HG03139 (cell line): ENCODE data around the gene CPN1.
"Not testable (repeated sequence)": the region's sequence is repeated elsewhere in the genome, so short reads cannot be mapped to it uniquely, and the experiment has no call there.

Experiments
- ATAC-seq: cut with Tn5 transposase; IDR thresholded peaks from one replicate; pipeline ENCODE4 v1.9.1; 2021; ENCODE audit not compliant: unreplicated experiment

The CPN1 gene

GRCh38 chr10:100081075-100082001 is at the start of gene CPN1:
Gene CPN1 (minus strand): TSS chr10:100081869. CDS start chr10:100081625, 244 bp downstream.
- no peak for ATAC-seq

- no peak for ATAC-seq
Measured at GRCh38 chr10:100130831-100131230, 49.2 kb upstream of the CPN1 start.

DNA sequence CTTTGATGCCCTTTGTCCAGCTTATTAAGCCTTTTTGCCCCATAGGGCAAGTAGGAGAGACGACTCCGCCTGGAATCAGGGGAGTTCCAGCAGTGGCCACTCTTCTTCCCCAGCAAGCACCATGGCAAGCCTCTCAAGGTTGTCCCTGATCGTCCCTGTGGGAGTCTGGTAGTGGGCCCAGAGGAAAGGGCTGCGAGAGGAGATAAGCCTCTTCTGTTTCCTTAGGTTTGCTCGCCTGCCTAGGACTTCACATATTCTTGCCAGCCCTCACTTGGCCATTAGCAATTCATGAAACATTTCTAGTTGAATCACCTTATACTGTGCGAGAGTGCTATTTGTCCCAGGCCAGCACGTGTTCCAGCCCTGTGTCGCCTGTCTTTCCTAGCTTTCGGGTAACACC is 47.8 kb upstream of the CPN1 start:
- no peak for ATAC-seq

- ATAC-seq = no peak
Measured at GRCh38 chr10:100128951-100129350, 47.3 kb upstream of the CPN1 start.

GRCh38 chr10:100125335-100125734 is 43.7 kb upstream of the CPN1 start:
- ATAC-seq = not testable (repeated sequence)

DNA sequence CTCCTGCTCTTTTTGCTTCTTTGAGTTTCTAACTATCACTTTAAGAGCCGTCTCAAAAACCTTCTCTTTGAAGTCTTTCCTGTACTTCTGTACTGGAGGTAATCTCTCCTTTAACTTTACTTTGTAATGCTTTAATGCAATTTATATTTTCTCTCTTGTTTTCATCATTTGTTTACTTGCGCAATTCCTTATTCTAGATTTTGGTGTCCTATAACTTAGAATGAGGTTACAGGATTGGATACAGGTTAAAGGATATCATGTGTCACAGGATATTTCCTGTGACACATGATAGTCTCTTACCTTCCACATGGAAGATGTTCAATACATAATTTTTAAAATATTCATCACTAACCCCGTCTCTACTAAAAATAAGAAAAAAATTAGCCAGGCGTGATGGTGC is 42.4 kb upstream of the CPN1 start:
- ATAC-seq = no peak

DNA sequence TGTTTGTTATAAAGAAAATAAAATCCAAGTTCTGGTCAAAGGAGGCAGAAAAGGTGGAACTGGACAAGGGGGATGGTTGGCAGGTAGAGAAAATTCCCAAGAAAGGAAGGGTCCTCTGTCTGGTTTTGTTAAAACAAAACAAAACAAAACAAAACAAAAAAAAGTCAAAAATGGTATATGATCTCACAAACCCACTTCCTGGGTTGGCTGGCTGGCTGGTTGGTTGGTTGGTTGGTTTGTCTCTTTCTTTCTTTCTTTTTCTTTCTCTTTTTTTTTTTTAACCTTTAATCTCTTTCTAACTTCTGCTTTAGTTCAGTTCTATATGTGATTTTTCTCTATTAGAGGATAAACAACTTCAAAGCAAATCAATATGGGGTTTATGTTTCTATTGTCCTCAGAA is 41.1 kb upstream of the CPN1 start:
- ATAC-seq = no peak

GRCh38 chr10:100120550-100120949 is 38.9 kb upstream of the CPN1 start:
- no peak for ATAC-seq

- no peak for ATAC-seq
Measured at GRCh38 chr10:100119726-100120125, 38.1 kb upstream of the CPN1 start.

DNA sequence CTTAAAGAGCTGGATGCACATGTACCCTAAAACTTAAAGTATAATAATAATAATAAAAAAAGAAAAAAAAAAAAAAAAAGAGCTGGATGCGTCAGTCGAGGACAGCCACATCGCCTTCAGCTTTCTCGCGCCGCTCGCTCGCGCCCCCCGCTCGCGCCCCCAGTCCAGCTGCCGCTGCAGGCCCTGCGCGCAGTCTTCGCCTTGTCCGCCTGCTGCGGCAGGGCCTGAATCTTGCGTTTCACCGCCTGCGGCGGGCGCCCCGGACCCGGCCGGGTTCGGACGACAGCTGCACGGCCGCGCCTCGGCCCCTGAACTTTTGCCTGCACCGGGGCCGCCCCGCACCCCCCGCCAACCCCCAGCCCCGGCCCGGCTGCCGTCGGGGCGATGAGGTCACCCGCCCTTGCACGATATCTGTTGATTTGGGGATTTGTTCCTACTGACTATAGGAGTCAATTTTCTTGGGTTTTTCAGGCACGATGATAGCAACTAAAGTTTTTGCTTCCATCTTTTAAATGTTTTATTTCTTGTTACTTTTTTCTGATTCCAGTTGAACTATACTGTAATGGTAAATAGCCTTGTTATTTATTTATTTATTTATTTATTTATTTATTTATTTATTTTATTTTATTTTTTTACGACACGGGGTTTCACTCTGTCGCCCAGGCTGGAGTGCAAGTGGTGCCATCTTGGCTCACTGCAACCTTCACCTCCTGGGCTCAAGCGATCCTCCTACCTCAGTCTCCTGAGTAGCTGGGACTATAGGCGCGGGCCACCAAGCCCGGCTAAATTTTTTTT is 33.5 kb upstream of the CPN1 start:
- ATAC-seq = no peak

- ATAC-seq = no peak
Measured at GRCh38 chr10:100114460-100114859, 32.8 kb upstream of the CPN1 start.

DNA sequence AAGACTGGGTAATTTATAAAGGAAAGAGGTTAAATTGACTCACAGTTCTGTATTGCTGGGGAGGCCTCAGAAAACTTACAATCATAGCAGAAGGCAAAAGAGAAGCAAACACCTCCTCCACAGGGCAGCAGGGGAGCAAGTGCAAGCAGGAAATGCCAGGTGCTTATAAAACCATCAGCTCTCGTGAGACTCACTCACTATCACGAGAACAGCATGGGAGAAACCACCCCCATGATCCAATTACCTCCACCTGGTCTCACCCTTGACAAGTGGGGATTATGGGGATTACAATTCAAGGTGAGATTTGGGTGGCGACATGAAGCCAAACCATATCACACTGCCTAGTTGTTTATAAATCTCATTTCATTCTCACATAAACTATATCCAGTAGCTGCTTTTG is 28.0 kb upstream of the CPN1 start:
- no peak for ATAC-seq

- ATAC-seq = no peak
Measured at GRCh38 chr10:100106865-100107264, 25.2 kb upstream of the CPN1 start.

- no peak for ATAC-seq
Measured at GRCh38 chr10:100104300-100104699, 22.6 kb upstream of the CPN1 start.

GRCh38 chr10:100103581-100103980 is 21.9 kb upstream of the CPN1 start:
- ATAC-seq = no peak

- no peak for ATAC-seq
Measured at GRCh38 chr10:100101192-100102076, 19.8 kb upstream of the CPN1 start.

DNA sequence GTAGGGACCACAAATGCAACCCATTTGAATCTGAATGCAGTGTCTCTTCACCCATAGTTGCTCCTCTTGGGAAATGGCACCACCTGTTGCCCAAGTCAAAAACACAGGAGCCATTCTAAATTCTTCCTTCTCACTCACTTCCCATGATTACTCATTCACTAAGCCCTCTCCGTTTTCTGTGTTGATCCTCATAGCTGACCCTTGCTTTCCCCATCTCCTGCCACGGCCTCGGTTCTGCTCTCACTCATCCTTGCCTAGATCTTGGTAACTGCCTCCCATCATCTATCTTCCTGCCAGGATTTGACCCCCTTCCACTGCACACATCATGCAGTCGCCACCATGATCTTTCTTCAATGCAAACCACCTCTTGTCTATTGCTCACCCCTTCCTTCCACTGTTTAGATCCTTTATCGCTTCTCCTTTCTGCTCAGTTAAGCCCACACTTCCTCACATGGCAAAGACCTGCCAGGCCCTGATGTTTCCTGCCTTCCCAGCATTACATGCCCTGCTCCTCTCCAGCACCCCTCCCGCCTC is 19.0 kb upstream of the CPN1 start:
- no peak for ATAC-seq

GRCh38 chr10:100089241-100089640 is 7.6 kb upstream of the CPN1 start:
- ATAC-seq = no peak

- not testable (repeated sequence) for ATAC-seq
Measured at GRCh38 chr10:100086708-100087107, 5.0 kb upstream of the CPN1 start.

DNA sequence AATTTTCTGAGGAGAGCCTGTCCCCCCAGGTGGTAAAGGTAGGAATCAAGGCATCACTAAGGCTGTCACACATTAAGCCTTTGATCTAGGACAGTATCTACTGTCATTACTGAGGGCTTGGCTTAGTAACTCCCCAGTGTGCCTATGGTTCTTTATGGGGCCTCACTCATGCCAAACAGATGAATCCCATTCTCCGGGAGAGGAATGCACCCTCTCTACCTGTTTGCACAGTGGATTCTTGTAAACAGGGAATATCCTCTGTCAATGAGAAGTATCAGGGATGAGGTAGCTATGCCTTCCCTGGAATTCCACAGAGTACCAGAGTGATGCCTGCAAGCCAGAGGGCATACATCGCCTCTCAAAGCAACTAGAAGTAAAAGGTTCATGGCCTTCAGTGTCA is 3.9 kb upstream of the CPN1 start:
- ATAC-seq = no peak

DNA sequence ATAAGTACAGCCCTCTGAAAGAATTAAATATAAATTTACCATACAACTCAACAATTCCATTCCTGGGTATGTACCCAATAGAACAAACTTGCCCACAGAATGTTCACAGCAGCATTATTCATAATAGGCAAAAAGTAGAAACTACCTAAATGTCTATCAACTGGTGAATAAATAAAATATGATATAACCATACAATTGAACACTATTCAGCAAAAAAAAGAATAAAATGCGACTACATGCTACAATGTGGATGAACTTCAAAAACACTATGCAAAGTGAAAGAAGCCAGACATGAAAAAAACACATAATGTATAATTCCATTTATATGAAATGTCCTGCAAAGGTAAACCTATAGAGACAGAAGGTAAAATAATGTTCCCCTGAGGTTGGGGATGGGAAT is 2.0 kb upstream of the CPN1 start:
- no peak for ATAC-seq
